ENCODE data around the gene CEACAM4. TPM values are rescaled to one million over a fixed set of nuclear protein-coding genes. Genes with fewer than 3 reads are reported as not detected.

The CEACAM4 gene
- total and polyA plus RNA-seq, 4 donors: 2.1 to 30.0 (median 10.2) TPM

- Histone ChIP-seq H3K9ac (ENCODE audit: insufficient read depth in 1 of 2, low read length in 2 of 2) (no peak overlapping the region), H3K27me3 (ENCODE audit: control insufficient read depth in 3 of 3, insufficient read depth in 3 of 3, low read length in 2 of 3) (no peaks in the 10 kb centered on the region), H3K36me3 (ENCODE audit: control insufficient read depth in 4 of 4, insufficient read depth in 4 of 4, low read length in 4 of 4) (no peaks in the 10 kb centered on the region), H3K4me3 (no peak overlapping the region), H3K4me1 (ENCODE audit: control insufficient read depth in 5 of 5, insufficient read depth in 5 of 5, low read length in 5 of 5) (no peaks in the 10 kb centered on the region), H3K9me3 (ENCODE audit: control insufficient read depth in 4 of 4, insufficient read depth in 3 of 4, low read length in 3 of 4) (peaks cover 0 to 3% (median 0%) of the 10 kb centered on the region in 4 donors), H3K27ac (ENCODE audit: low read depth in 1 of 2, low read length in 1 of 2) (no peak overlapping the region)
- ATAC-seq (ENCODE audit: insufficient read depth, low FRiP score) (no peak), DNase-seq (no peak)
- no peak for TF ChIP-seq CTCF (IDR thresholded peaks at IDR 0.05; ENCODE audit: control extremely low read depth, extremely low read depth)
- 32 to 33% methylated on average over 3 of the region's 3 CpGs for WGBS, 2 donors
These were observed 596 bp downstream of the CEACAM4 start for GRCh38 chr19:41626278-41626677.

- no peaks in the 10 kb centered on the region for H3K27me3 ChIP-seq (ENCODE audit: control insufficient read depth in 3 of 3, insufficient read depth in 3 of 3, low read length in 2 of 3)
- no peak overlapping the region for H3K9ac ChIP-seq (ENCODE audit: insufficient read depth in 1 of 2, low read length in 2 of 2)
- H3K4me3 ChIP-seq: no peak overlapping the region
- no peaks in the 10 kb centered on the region for H3K36me3 ChIP-seq (ENCODE audit: control insufficient read depth in 4 of 4, insufficient read depth in 4 of 4, low read length in 4 of 4)
- H3K4me1 ChIP-seq (ENCODE audit: control insufficient read depth in 5 of 5, insufficient read depth in 5 of 5, low read length in 5 of 5): no peaks in the 10 kb centered on the region
- H3K27ac ChIP-seq (ENCODE audit: low read depth in 1 of 2, low read length in 1 of 2): no peak overlapping the region
- DNase-seq (no peak), ATAC-seq (ENCODE audit: insufficient read depth, low FRiP score) (no peak)
- no peak for TF ChIP-seq CTCF (IDR thresholded peaks at IDR 0.05; ENCODE audit: control extremely low read depth, extremely low read depth)
- WGBS, 2 donors: 53 to 78% methylated on average over 4 of the region's 4 CpGs
- no peaks in the 10 kb centered on the region for H3K9me3 ChIP-seq (ENCODE audit: control insufficient read depth in 4 of 4, insufficient read depth in 3 of 4, low read length in 3 of 4)
These were observed 1.9 kb downstream of the CEACAM4 start for GRCh38 chr19:41624937-41625336.

- Histone ChIP-seq H3K9ac (ENCODE audit: insufficient read depth in 1 of 2, low read length in 2 of 2) (no peak overlapping the region), H3K36me3 (ENCODE audit: control insufficient read depth in 4 of 4, insufficient read depth in 4 of 4, low read length in 4 of 4) (no peaks in the 10 kb centered on the region), H3K4me1 (ENCODE audit: control insufficient read depth in 5 of 5, insufficient read depth in 5 of 5, low read length in 5 of 5) (no peaks in the 10 kb centered on the region), H3K27ac (ENCODE audit: low read depth in 1 of 2, low read length in 1 of 2) (no peak overlapping the region), H3K27me3 (ENCODE audit: control insufficient read depth in 3 of 3, insufficient read depth in 3 of 3, low read length in 2 of 3) (no peaks in the 10 kb centered on the region), H3K9me3 (ENCODE audit: control insufficient read depth in 4 of 4, insufficient read depth in 3 of 4, low read length in 3 of 4) (no peaks in the 10 kb centered on the region), H3K4me3 (no peak overlapping the region)
- 73 to 76% methylated on average over 7 of the region's 7 CpGs for WGBS, 2 donors
- DNase-seq (no peak), ATAC-seq (ENCODE audit: insufficient read depth, low FRiP score) (no peak)
- TF ChIP-seq CTCF (IDR thresholded peaks at IDR 0.05; ENCODE audit: control extremely low read depth, extremely low read depth): no peak
These were observed 2.4 kb downstream of the CEACAM4 start for GRCh38 chr19:41624515-41624914.

- Histone ChIP-seq H3K9ac (ENCODE audit: insufficient read depth in 1 of 2, low read length in 2 of 2) (no peak overlapping the region), H3K27me3 (ENCODE audit: control insufficient read depth in 3 of 3, insufficient read depth in 3 of 3, low read length in 2 of 3) (no peaks in the 10 kb centered on the region), H3K4me1 (ENCODE audit: control insufficient read depth in 5 of 5, insufficient read depth in 5 of 5, low read length in 5 of 5) (no peaks in the 10 kb centered on the region), H3K4me3 (no peak overlapping the region), H3K9me3 (ENCODE audit: control insufficient read depth in 4 of 4, insufficient read depth in 3 of 4, low read length in 3 of 4) (no peaks in the 10 kb centered on the region), H3K27ac (ENCODE audit: low read depth in 1 of 2, low read length in 1 of 2) (no peak overlapping the region), H3K36me3 (ENCODE audit: control insufficient read depth in 4 of 4, insufficient read depth in 4 of 4, low read length in 4 of 4) (no peaks in the 10 kb centered on the region)
- ATAC-seq (ENCODE audit: insufficient read depth, low FRiP score) (no peak), DNase-seq (no peak)
- 32 to 55% methylated on average over 4 of the region's 4 CpGs for WGBS, 2 donors
- TF ChIP-seq CTCF (IDR thresholded peaks at IDR 0.05; ENCODE audit: control extremely low read depth, extremely low read depth): no peak
These were observed 3.5 kb downstream of the CEACAM4 start for GRCh38 chr19:41623360-41623759.

All from lung (tissue), 12 donors.